NCI-H526 (cell line): Measurements from ENCODE around the gene UBFD1.
"Not testable (repeated sequence)": the region's sequence is repeated elsewhere in the genome, so short reads cannot be mapped to it uniquely, and the experiment has no call there.

Source experiments
- DNase-seq, 2 experiments: peaks; one replicate each; lab custom pipeline; 2025; lab: John Stamatoyannopoulos, UW

Gene UBFD1

DNA sequence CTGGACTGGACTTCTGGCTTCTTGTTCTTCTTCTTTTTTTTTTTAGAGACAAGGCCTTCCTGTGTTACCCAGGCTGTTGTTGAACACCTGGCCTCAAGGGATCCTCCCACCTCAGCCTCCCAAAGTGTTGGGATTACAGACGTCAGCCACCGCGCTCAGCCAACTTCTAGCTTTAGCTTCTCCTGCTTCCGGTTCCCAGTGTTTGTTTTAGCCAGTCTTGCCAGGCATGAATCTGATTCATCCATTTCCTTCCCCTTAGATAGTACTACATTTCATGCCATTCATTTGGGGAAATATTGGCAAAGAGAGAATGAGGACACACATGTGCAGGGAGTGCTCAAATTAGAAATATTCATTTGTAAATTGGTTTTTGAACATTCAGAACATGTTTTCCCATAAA, 50.7 kb downstream of the UBFD1 start:
- no peak for DNase-seq

GRCh38 chr16:23609929-23610328, 52.4 kb downstream of the UBFD1 start:
- DNase-seq = no peak

DNA sequence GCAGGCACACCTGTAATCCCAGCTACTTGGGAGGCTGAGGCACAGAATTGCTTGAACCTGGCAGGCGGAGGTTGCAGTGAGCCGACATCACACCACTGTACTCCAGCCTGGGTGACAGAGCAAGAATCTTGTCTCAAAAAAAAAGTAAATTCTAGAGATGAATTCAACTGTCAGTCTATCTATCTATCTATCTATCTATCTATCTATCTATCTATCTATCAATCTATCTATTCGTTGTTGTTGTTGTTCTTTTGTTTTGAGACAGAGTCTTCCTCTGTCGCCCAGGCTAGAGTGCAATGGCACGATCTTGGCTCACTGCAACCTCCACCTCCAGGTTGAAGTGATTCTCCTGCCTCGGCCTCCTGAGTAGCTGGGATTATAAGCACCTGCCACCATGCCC, 53.4 kb downstream of the UBFD1 start:
- DNase-seq = not testable (repeated sequence)

DNA sequence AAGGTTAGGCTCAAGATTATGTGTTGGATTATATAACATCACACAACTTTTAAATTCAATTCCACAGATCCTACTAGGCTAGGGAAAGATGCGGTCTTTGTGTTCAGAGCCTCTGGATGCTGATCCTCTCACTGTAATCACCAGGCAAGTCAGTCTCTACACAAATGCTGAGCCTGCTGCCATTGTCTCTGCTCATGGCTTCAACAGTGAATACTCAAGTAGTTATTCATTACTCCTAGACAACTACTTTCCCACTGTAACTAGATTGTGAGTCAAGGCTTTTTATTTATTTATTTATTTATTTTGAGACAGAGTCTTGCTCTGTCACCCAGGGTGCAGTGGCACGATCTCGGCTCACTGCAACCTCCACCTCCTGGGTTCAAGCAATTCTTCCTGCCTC, 54.4 kb downstream of the UBFD1 start:
- DNase-seq = no peak

GRCh38 chr16:23615805-23616204, 58.3 kb downstream of the UBFD1 start:
- no peak for DNase-seq
